H1 (cell line): ENCODE data around the gene DIP2C. TPM values are rescaled to one million over a fixed set of nuclear protein-coding genes. Genes with fewer than 3 reads are reported as not detected.
A peak's percentile ranks its signal among the peaks of the same experiment; 100 is the strongest.

Experiments used
- CTCF ChIA-PET: fragments of 300-600 bp; sonication (Branson Sonifier 250); formaldehyde crosslinking; loops from one replicate; lab custom pipeline; 2021; ENCODE audit not compliant: partially characterized antibody; lab: Charles Lee
- POLR2A ChIA-PET: fragments of 300-600 bp; sonication (Branson Sonifier 250); formaldehyde crosslinking; loops from one replicate; lab custom pipeline; 2021; ENCODE audit warnings: inconsistent platforms; ENCODE audit not compliant: partially characterized antibody; lab: Charles Lee
- DNase-seq, 2 experiments: peaks; one replicate each; pipeline versions ENCODE4 v3.0.0 to v3.0.0-alpha.2; 2010 to 2022; ENCODE audit warnings: low spot score in 2 of 2, low read depth in 1 of 2, mixed read lengths in 1 of 2
- FAIRE-seq: peaks from 2 replicates; lab custom pipeline; 2011; peaks lifted over from hg19 to GRCh38; lab: Jason Lieb, UNC
- H2AFZ ChIP-seq: 2 replicates; pipeline ENCODE4 v1.8.1; 2012; ENCODE audit warnings: low read length, inconsistent platforms
- H2AK5ac ChIP-seq: 2 replicates; pipeline ENCODE4 v1.6.1; 2013; ENCODE audit warnings: low read depth, low read length
- H2BK120ac ChIP-seq: replicated peaks from 2 replicates; pipeline ENCODE3; 2013; ENCODE audit warnings: low read depth, low read length, inconsistent platforms
- H2BK12ac ChIP-seq: 2 replicates; pipeline ENCODE4 v1.6.1; 2013; ENCODE audit warnings: low read depth, low read length
- H2BK15ac ChIP-seq: 2 replicates; pipeline ENCODE4 v1.6.1; 2013; ENCODE audit warnings: low read length
- H2BK20ac ChIP-seq: 2 replicates; pipeline ENCODE4 v1.6.1; 2013; ENCODE audit warnings: low read length
- H2BK5ac ChIP-seq: 2 replicates; pipeline ENCODE4 v1.6.1; 2013; ENCODE audit warnings: low read depth, low read length
- H3K14ac ChIP-seq: 2 replicates; pipeline ENCODE4 v1.6.1; 2013; ENCODE audit warnings: inconsistent platforms; ENCODE audit not compliant: insufficient read length
- H3K18ac ChIP-seq: 2 replicates; pipeline ENCODE4 v1.6.1; 2013; ENCODE audit warnings: low read length; ENCODE audit errors: extremely low read depth
- H3K23ac ChIP-seq: 2 replicates; pipeline ENCODE4 v1.6.1; 2013; ENCODE audit warnings: inconsistent platforms; ENCODE audit not compliant: insufficient read length
- H3K23me2 ChIP-seq: 2 replicates; pipeline ENCODE4 v1.6.1; 2013; ENCODE audit warnings: low read depth, low read length
- H3K27ac ChIP-seq: 2 replicates; pipeline ENCODE4 v1.6.1; 2011; ENCODE audit warnings: low read depth, low read length, inconsistent platforms
- H3K27me3 ChIP-seq, 4 experiments: replicated peaks in 1 of 4; 1 replicate in 1 of 4; 2 replicates in 3 of 4; pipeline versions ENCODE4 v1.6.1 to v1.8.1; 2011 to 2013; ENCODE audit warnings: low read length in 3 of 4, mild to moderate bottlenecking in 3 of 4, inconsistent platforms in 2 of 4, mixed read lengths in 2 of 4, moderate library complexity in 1 of 4; ENCODE audit not compliant: control insufficient read depth in 3 of 4, insufficient read depth in 3 of 4; ENCODE audit errors: extremely low read depth in 1 of 4
- H3K36me3 ChIP-seq, 4 experiments: 2 replicates each; pipeline versions ENCODE4 v1.6.1 to v1.8.1; 2011 to 2013; ENCODE audit warnings: mild to moderate bottlenecking in 4 of 4, low read length in 3 of 4, moderate library complexity in 2 of 4, control low read depth in 1 of 4, inconsistent platforms in 1 of 4; ENCODE audit not compliant: insufficient read depth in 4 of 4, control insufficient read depth in 2 of 4
- H3K4ac ChIP-seq: replicated peaks from 2 replicates; pipeline ENCODE3; 2013; ENCODE audit warnings: low read length, low read depth, mixed read lengths, inconsistent platforms; ENCODE audit not compliant: insufficient read length
- H3K4me1 ChIP-seq, 4 experiments: replicated peaks in 1 of 4; 1 replicate in 1 of 4; 2 replicates in 3 of 4; pipeline versions ENCODE4 v1.6.1 to v1.8.1; 2011 to 2013; ENCODE audit warnings: low read length in 3 of 4, inconsistent platforms in 2 of 4, mixed read lengths in 1 of 4; ENCODE audit not compliant: insufficient read depth in 4 of 4, control insufficient read depth in 3 of 4
- H3K4me2 ChIP-seq, 2 experiments: 2 replicates each; pipeline versions ENCODE4 v1.6.1 to v1.8.1; 2011 to 2013; ENCODE audit warnings: low read depth in 2 of 2, low read length in 2 of 2, control low read depth in 1 of 2, inconsistent platforms in 1 of 2, mild to moderate bottlenecking in 1 of 2; ENCODE audit not compliant: insufficient read depth in 1 of 2
- H3K4me3 ChIP-seq, 4 experiments: fragments of 200-600, 300-600 bp in 1 of 4; sonication (generic), shearing (Covaris generic), sonication (Bioruptor Twin) in 1 of 4; 2 replicates each; pipeline versions ENCODE4 v1.5.1 to v1.8.1; 2011 to 2016; ENCODE audit warnings: low read length in 4 of 4, low read depth in 3 of 4, control low read depth in 2 of 4, inconsistent platforms in 2 of 4, mild to moderate bottlenecking in 2 of 4, mixed read lengths in 1 of 4, moderate library complexity in 1 of 4; ENCODE audit not compliant: insufficient read depth in 2 of 4; ENCODE audit errors: extremely low read depth in 1 of 4
- H3K56ac ChIP-seq: replicated peaks from 2 replicates; pipeline ENCODE3; 2013; ENCODE audit warnings: low read depth, mild to moderate bottlenecking, mixed read lengths, low read length, inconsistent platforms; ENCODE audit not compliant: insufficient read length
- H3K79me1 ChIP-seq: 2 replicates; pipeline ENCODE4 v1.6.1; 2013; ENCODE audit warnings: low read depth, low read length, control low read depth
- H3K79me2 ChIP-seq, 2 experiments: 2 replicates each; pipeline versions ENCODE4 v1.6.1 to v1.8.1; 2012 to 2013; ENCODE audit warnings: low read length in 2 of 2, mild to moderate bottlenecking in 2 of 2, inconsistent platforms in 1 of 2; ENCODE audit not compliant: insufficient read depth in 2 of 2, control insufficient read depth in 1 of 2
- H3K9ac ChIP-seq, 4 experiments: replicated peaks in 1 of 4; 1 replicate in 1 of 4; 2 replicates in 3 of 4; pipeline versions ENCODE4 v1.6.1 to v1.8.1; 2011 to 2013; ENCODE audit warnings: low read depth in 3 of 4, low read length in 3 of 4, control low read depth in 2 of 4, mild to moderate bottlenecking in 2 of 4, moderate library complexity in 2 of 4, inconsistent platforms in 1 of 4; ENCODE audit errors: extremely low read depth in 1 of 4
- H3K9me3 ChIP-seq, 2 experiments: 2 replicates each; pipeline versions ENCODE4 v1.6.1 to v1.8.1; 2012 to 2013; ENCODE audit warnings: mild to moderate bottlenecking in 2 of 2, moderate library complexity in 2 of 2, control low read depth in 1 of 2, inconsistent platforms in 1 of 2, low read depth in 1 of 2, low read length in 1 of 2, mixed read lengths in 1 of 2; ENCODE audit not compliant: insufficient read depth in 2 of 2
- H4K20me1 ChIP-seq, 2 experiments: replicated peaks in 1 of 2; 2 replicates each; pipeline versions ENCODE3 to v1.8.1; 2011 to 2013; ENCODE audit warnings: inconsistent platforms in 2 of 2, low read length in 2 of 2, mild to moderate bottlenecking in 1 of 2; ENCODE audit not compliant: insufficient read depth in 2 of 2, control insufficient read depth in 1 of 2
- H4K5ac ChIP-seq: 2 replicates; pipeline ENCODE4 v1.6.1; 2013; ENCODE audit warnings: low read length, low read depth, mixed read lengths, inconsistent platforms; ENCODE audit not compliant: insufficient read length
- H4K8ac ChIP-seq: 2 replicates; pipeline ENCODE4 v1.8.0; 2013; ENCODE audit warnings: mild to moderate bottlenecking, moderate library complexity, low read length, inconsistent platforms; ENCODE audit not compliant: insufficient read depth; ENCODE audit errors: extremely low read depth
- H4K91ac ChIP-seq: replicated peaks from 2 replicates; pipeline ENCODE3; 2013; ENCODE audit warnings: low read length, mixed read lengths, inconsistent platforms; ENCODE audit not compliant: insufficient read length
- MAX ChIP-seq: IDR thresholded peaks from 2 replicates; pipeline ENCODE4 v1.6.1; 2012; ENCODE audit warnings: inconsistent platforms
- RNF2 ChIP-seq: fragments of 200-900, 300-1000 bp; sonication (generic); IDR thresholded peaks from 2 replicates; pipeline ENCODE4 v1.7.1; 2016; ENCODE audit warnings: borderline replicate concordance, low read depth, mild to moderate bottlenecking, antibody characterized with exemption, low read length; ENCODE audit not compliant: poor library complexity, severe bottlenecking; ENCODE audit errors: missing control alignments
- TAF7 ChIP-seq: optimal IDR thresholded peaks from 2 replicates; pipeline ENCODE3; 2011; ENCODE audit warnings: low read depth, mild to moderate bottlenecking, inconsistent platforms, low read length, moderate library complexity, borderline replicate concordance
- WGBS, 2 experiments: shearing (Covaris generic) in 1 of 2; methylation state at CpG; one replicate each; pipeline versions ENCODE4 v1.1.6 to v1.1.7; 2013 to 2015; ENCODE audit warnings: low lambda C conversion rate in 2 of 2, mixed read lengths in 2 of 2, inconsistent platforms in 1 of 2, low coverage in 1 of 2, missing lambda C conversion rate in 1 of 2; ENCODE audit not compliant: insufficient replicate concordance in 2 of 2, insufficient coverage in 1 of 2, insufficient read length in 1 of 2; ENCODE audit errors: extremely low coverage in 1 of 2, missing lambda C conversion rate in 1 of 2; 5-methylcytosine and 5-hydroxymethylcytosine counted together
- polyA plus RNA-seq, 7 experiments: library from polyadenylated mRNA; depleted of rRNA in 3 of 7; stranded (reverse) in 5 of 7; unstranded in 2 of 7; fragments of >200 nt in 5 of 7; fragments of 200-250 nt in 2 of 7; gene quantifications; 1 replicate in 5 of 7; 2 replicates in 1 of 7; 4 replicates in 1 of 7; pipeline versions ENCODE4 v1.2.1 to v1.2.3, GENCODE V29; 2011 to 2013; ENCODE audit warnings: missing spikeins in 2 of 7, mixed read lengths in 2 of 7
- total RNA-seq: library from RNA; stranded (reverse); fragmentation: NEBNext Ultra II Directional; extraction: Animal tissue kit (Norgen Biotek cat#: 25700); gene quantifications from 2 replicates; pipeline ENCODE4 v1.2.1, GENCODE V29; 2021

DIP2C gene
- total and polyA plus RNA-seq, 2 of the 8 experiments (the other 6 are each of a cell fraction or from before 2014, with no cell fraction given): 3.8 to 9.3 TPM

GRCh38 chr10:565676-566075 lies 123.8 kb downstream of the DIP2C start:
- no peak overlapping the region for H3K23ac ChIP-seq
- peaks cover 4 to 6% of the 10 kb centered on the region in 2 experiments for H3K9me3 ChIP-seq
- no peak overlapping the region for H2AFZ ChIP-seq
- no peak overlapping the region for H2BK12ac ChIP-seq
- H2BK15ac ChIP-seq: 0 out of 2 replicates have a peak overlapping the region, but pooled peaks have one; percentile 22
- DNase-seq (no peak), FAIRE-seq (no peak)
- no peak overlapping the region for H3K9ac ChIP-seq
- peaks cover 0 to 30% of the 10 kb centered on the region in 2 experiments; a peak in 2 of 4 replicates for H3K79me2 ChIP-seq
- H2BK5ac ChIP-seq: no peak overlapping the region
- no peak overlapping the region for H3K14ac ChIP-seq
- peaks cover 13% of the 10 kb centered on the region for H3K79me1 ChIP-seq
- TF ChIP-seq TAF7 (no peak), RNF2 (no peak), MAX (peak; percentile 72)
- no peak overlapping the region for H2AK5ac ChIP-seq
- H3K4ac ChIP-seq: no peak overlapping the region
- no peak overlapping the region for H3K56ac ChIP-seq
- ChIA-PET POLR2A (interaction anchor here (1.2 kb wide), 1 partner anchor 47 kb away, joined by 3 read pairs; no protein-coding TSS in a partner anchor), CTCF (interaction anchor here (1.2 kb wide), 1 partner anchor 55 kb away, joined by 3 read pairs; no protein-coding TSS in a partner anchor)
- H3K18ac ChIP-seq: no peak overlapping the region
- H3K27ac ChIP-seq: no peak overlapping the region
- no peak overlapping the region for H4K91ac ChIP-seq
- no peak overlapping the region for H3K4me2 ChIP-seq
- no peaks in the 10 kb centered on the region for H3K36me3 ChIP-seq
- no peak overlapping the region for H3K4me3 ChIP-seq
- no peaks in the 10 kb centered on the region for H3K23me2 ChIP-seq
- H4K20me1 ChIP-seq: peaks cover 0 to 3% of the 10 kb centered on the region in 2 experiments
- H2BK120ac ChIP-seq: no peak overlapping the region
- 92% methylated on average over 13 of the region's 13 CpGs; no CpG with 5 or more reads in 1 of the 2 experiments for WGBS, 2 experiments
- H3K4me1 ChIP-seq: no peaks in the 10 kb centered on the region; a peak in 1 of 7 replicates
- no peak overlapping the region for H2BK20ac ChIP-seq
- H4K8ac ChIP-seq: no peak overlapping the region
- no peak overlapping the region for H4K5ac ChIP-seq
- no peaks in the 10 kb centered on the region for H3K27me3 ChIP-seq
